Measurements from ENCODE around the gene UBE2L5.

GRCh38 chr13:30396434-30397075 is 25.7 kb upstream of the UBE2L5 start:
- TF ChIP-seq EP300 (IDR thresholded peaks at IDR 0.05; ENCODE audit: borderline replicate concordance in 1 of 2, low read depth in 2 of 2, low read length in 2 of 2): no peak
- TF ChIP-seq CREB1 (IDR thresholded peaks at IDR 0.05): no peak
- TF ChIP-seq EZH2 (IDR thresholded peaks at IDR 0.05; ENCODE audit: low read depth, low read length, severe bottlenecking): no peak
- TF ChIP-seq POLR2A (IDR thresholded peaks at IDR 0.05; ENCODE audit: control extremely low read depth in 1 of 2, low read depth in 2 of 2, low read length in 2 of 2): no peak
- TF ChIP-seq RXRA (IDR thresholded peaks at IDR 0.05; ENCODE audit: insufficient read depth, low read depth, low read length): no peak
- no peak for TF ChIP-seq TCF12 (IDR thresholded peaks at IDR 0.05; ENCODE audit: low read depth, low read length)
- TF ChIP-seq CHD1 (IDR thresholded peaks at IDR 0.05; ENCODE audit: low read depth, low read length): no peak

Measured in H1 (cell line).